Astrocyte (in vitro differentiated cells and primary cell): ENCODE results near the gene SPAG9.

Experiments
- CTCF ChIP-seq: IDR thresholded peaks from 2 replicates; pipeline ENCODE4 v1.5.1; 2011; ENCODE audit warnings: low read depth, mild to moderate bottlenecking, inconsistent platforms, low read length, moderate library complexity; ENCODE audit not compliant: insufficient read depth
- EZH2 ChIP-seq: IDR thresholded peaks from 2 replicates; pipeline ENCODE4 v1.6.1; 2012; ENCODE audit warnings: mild to moderate bottlenecking, low read length, inconsistent platforms; ENCODE audit not compliant: insufficient read depth

- TF ChIP-seq CTCF, result no peak
- no peak for TF ChIP-seq EZH2
These were observed 23.8 kb upstream of the SPAG9 start for GRCh38 chr17:51144266-51145022.
